ENCODE measurements around the gene CCDC136.

Gene CCDC136

DNA sequence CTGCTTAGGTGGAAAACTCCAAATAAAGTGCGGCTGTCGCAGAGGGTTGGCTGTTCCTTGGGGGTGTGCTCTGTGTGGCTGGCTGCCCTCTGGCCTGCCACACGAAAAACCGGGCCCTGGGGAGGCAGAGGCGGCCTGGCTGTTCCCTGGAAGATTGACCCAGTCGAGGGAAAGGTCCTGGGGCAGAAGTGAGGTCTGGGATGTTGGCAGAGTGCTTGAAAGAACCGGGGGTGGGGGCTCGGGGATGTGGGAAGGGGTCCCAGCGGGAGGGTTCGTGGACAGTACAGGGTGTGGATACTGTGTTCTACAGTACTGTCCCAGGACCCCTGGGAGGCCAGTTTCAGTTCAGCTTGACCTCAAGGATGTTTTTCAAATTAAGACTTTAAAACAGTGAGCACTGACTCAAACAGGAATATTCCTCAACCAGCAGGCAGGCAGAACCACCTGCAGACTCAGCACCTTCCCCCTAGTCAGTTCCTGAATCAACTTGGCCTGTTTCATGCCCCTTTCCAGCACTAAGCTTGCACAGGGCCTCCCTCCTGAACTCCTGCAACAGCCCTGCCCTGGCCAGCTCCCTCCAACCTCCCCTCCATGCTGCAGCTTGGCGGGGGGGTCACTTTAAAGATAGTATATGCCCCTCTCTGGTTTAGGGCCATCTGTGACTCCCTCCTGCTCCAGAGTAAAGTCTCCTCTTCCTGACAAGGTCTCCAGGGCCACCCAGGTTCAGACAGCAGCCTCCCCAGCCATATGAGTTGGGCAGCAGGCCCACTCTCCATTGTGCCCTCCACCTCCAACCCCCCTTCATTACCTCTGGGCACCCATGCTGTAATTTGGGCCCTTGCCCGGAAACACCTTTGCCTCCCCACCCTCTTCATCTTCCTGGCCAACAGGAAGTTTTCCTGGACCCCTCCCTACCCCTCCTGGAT is 67.7 kb downstream of the CCDC136 start:
- peaks cover 10% of the 10 kb centered on the region for H3K27me3 Mint-ChIP-seq (ENCODE audit: low read depth, poor library complexity)
- no peak for DNase-seq
- H3K36me3 Mint-ChIP-seq (ENCODE audit: low read depth), result peaks cover 1% of the 10 kb centered on the region
- TF ChIP-seq, protein P1, sequence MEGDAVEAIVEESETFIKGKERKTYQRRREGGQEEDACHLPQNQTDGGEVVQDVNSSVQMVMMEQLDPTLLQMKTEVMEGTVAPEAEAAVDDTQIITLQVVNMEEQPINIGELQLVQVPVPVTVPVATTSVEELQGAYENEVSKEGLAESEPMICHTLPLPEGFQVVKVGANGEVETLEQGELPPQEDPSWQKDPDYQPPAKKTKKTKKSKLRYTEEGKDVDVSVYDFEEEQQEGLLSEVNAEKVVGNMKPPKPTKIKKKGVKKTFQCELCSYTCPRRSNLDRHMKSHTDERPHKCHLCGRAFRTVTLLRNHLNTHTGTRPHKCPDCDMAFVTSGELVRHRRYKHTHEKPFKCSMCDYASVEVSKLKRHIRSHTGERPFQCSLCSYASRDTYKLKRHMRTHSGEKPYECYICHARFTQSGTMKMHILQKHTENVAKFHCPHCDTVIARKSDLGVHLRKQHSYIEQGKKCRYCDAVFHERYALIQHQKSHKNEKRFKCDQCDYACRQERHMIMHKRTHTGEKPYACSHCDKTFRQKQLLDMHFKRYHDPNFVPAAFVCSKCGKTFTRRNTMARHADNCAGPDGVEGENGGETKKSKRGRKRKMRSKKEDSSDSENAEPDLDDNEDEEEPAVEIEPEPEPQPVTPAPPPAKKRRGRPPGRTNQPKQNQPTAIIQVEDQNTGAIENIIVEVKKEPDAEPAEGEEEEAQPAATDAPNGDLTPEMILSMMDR (IDR thresholded peaks at IDR 0.05), result no peak
- peaks cover 43% of the 10 kb centered on the region for H3K4me1 Mint-ChIP-seq
- peak overlapping the region; percentile 81 for H3K27ac Mint-ChIP-seq
- H3K4me3 Mint-ChIP-seq, result no peak overlapping the region
- H3K9me3 Mint-ChIP-seq, result no peaks in the 10 kb centered on the region

DNA sequence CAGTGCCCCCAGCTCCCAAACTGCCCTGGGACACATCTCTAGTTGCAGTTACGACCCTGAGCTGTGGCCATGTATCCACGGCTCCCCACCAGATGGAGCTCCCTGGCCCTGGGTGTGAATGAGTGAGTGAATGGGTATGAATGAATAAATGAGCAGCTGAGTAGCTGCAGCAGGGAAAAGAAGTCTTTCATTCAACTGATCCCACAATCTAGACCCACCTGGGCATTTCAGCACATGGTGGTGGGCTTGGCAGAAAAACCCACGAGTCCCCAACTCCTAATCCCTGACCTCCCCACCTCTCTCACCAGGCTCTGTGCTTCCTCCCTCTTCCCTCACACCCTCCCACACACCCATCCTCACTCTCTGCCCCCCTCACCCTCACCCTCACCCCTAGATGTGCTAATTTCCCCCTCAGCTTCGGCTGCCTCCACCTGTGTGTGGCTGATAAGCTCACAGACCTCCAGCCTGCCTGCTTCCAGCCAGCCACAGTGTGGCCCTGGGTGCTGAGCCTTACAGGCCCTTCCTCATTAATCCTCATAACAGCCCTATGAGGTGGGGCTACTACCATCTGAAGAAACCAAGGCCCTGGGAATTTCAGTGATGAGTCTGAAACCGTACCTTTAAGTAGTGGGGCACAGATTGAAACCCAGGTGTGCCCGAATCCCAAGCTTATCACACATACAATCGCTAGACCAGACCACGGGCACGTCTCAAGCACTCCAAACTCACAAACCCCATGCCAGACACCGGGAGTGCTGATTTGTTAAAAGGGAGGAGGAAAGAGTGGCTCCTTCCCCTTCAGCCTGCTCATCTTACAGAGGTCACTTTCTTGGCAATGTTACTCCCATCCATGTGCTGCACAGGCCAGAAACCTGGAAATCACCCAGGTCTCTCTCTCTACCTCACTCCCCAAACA is 68.6 kb downstream of the CCDC136 start:
- no peak for DNase-seq
- no peak overlapping the region for H3K4me3 Mint-ChIP-seq
- peaks cover 12% of the 10 kb centered on the region for H3K27me3 Mint-ChIP-seq (ENCODE audit: low read depth, poor library complexity)
- TF ChIP-seq, protein P1 (IDR thresholded peaks at IDR 0.05), result no peak
- peaks cover 52% of the 10 kb centered on the region for H3K4me1 Mint-ChIP-seq
- peak overlapping the region; percentile 75 for H3K27ac Mint-ChIP-seq
- H3K9me3 Mint-ChIP-seq, result no peaks in the 10 kb centered on the region
- peaks cover 10% of the 10 kb centered on the region for H3K36me3 Mint-ChIP-seq (ENCODE audit: low read depth)

DNA sequence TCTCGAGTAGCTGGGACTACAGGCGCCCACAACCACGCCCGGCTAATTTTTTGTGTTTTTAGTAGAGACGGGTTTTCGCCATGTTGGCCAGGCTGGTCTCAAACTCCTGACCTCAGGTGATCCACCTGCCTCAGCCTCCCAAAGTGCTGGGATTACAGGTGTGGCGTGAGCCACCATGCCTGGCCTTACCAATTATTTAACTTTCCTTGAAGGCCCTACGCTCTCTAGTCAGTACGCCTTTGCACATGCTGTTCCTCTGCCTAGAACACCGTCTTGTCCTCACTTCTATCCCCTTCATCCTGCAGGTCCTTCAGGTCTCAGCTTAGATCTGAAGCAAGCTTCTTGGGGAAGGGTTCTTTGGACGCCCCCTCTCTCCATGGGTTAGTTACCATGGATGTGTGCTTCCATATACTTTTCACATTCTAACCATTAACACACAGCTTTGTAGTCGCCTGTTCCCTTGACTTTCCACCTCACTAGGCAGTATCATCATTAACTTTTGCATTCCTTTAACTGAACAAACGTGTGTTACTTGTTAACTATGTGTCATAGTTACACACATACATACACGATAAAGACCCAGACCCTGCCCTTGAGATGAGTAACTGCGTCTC is 70.3 kb downstream of the CCDC136 start:
- Mint-ChIP-seq H3K27me3 (ENCODE audit: low read depth, poor library complexity) (peaks cover 15% of the 10 kb centered on the region), H3K9me3 (no peaks in the 10 kb centered on the region), H3K4me1 (peaks cover 63% of the 10 kb centered on the region), H3K36me3 (ENCODE audit: low read depth) (peaks cover 15% of the 10 kb centered on the region), H3K27ac (peak overlapping the region; percentile 99), H3K4me3 (peak overlapping the region; percentile 100)
- TF ChIP-seq, protein P1 (IDR thresholded peaks at IDR 0.05), result no peak
- no peak for DNase-seq

DNA sequence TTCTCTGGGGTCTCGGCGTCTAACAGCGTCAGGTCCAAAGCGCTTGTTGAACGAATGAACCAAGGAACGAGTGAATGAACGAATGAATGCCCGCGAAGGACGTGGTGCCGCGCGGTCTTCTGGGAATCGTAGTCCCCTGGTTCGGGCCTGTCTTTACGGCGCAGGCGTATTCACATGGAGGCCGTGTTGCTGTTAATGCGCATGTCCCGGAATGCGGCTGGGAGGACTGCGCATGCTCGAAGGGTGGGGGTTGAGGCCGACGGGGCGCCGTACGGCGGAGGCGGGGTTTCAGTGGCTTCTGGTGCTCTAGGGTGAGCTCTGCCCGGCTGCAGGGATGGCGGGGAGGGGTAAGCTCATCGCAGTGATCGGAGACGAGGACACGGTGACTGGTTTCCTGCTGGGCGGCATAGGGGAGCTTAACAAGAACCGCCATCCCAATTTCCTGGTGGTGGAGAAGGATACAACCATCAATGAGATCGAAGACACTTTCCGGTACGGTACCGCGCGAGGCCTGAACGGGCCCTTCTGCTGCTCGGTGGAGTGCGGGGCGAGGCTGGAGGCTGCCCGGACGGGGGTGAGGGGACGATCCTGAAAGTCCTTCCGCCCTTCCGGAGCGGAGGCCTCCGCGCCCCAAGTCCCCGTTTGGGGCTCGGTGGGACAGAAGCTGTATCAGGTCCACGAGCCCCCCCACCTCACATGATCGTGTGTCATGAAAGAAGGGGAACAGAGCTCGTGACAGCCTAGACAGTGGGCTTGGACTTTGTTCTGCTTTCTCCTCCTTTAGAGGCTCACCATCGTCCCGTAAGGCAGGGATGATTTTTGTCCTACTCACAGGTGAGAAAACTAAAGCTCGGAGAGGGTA is 71.0 kb downstream of the CCDC136 start, which contains the start of gene ATP6V1F:
Gene ATP6V1F, plus strand, starts transcription at position 286 of the 862 bp plus-strand sequence. Its CDS starts 49 bp downstream, at position 335.
- TF ChIP-seq, protein P1 (IDR thresholded peaks at IDR 0.05), result no peak
- H3K9me3 Mint-ChIP-seq, result no peaks in the 10 kb centered on the region

DNA sequence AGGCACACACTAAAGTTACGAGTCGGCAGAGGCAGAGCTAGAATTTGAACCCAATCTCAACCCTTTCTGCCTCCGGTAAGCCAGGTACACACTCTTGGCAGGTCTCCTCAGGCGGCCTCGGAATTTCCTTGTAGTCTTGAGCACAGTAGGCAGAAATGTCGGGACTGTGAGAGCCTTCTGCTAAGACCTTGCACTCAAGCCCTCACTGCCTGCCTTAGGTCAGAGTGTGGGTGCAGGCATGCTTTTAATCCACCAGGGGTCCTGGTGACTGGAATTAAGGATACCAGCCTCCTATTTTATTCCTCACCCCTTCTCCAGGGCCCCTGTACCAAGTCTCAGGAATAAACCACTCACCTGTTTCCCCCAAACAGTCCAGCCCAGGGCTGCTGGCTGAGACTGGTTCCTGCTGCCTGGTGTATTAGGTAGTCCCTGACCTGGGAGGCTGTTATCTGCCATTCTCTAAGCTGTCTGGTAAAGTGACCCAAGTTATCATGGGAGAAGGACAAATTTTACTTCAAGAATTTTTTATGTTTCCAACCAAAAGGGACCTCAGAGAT is 71.7 kb downstream of the CCDC136 start:
- Mint-ChIP-seq H3K9me3 (no peaks in the 10 kb centered on the region), H3K36me3 (ENCODE audit: low read depth) (peaks cover 15% of the 10 kb centered on the region), H3K4me1 (peaks cover 78% of the 10 kb centered on the region), H3K27me3 (ENCODE audit: low read depth, poor library complexity) (peaks cover 24% of the 10 kb centered on the region), H3K4me3 (peak overlapping the region; percentile 100), H3K27ac (peak overlapping the region; percentile 35)
- TF ChIP-seq, protein P1 (IDR thresholded peaks at IDR 0.05), result peak; percentile 48
- peak; percentile 58 for DNase-seq

More for the DNA sequence above, 71.0 kb downstream of the CCDC136 start, which contains the start of gene ATP6V1F:
- Mint-ChIP-seq H3K4me3 (peak within 1 kb of the TSS; percentile 100), H3K4me1 (peaks cover 71% of the 10 kb centered on the region), H3K36me3 (ENCODE audit: low read depth) (peaks cover 15% of the 10 kb centered on the region), H3K27ac (peak within 1 kb of the TSS; percentile 99), H3K27me3 (ENCODE audit: low read depth, poor library complexity) (peaks cover 17% of the 10 kb centered on the region)
- peak; percentile 99 for DNase-seq

All from nephron progenitor cell (in vitro differentiated cells).